Right kidney (tissue), 1 donor: ENCODE results near the gene MRPS6.

Experiments used
- DNase-seq: peaks from one replicate; pipeline ENCODE4 v3.0.0-alpha.2; 2016

Gene MRPS6

DNA sequence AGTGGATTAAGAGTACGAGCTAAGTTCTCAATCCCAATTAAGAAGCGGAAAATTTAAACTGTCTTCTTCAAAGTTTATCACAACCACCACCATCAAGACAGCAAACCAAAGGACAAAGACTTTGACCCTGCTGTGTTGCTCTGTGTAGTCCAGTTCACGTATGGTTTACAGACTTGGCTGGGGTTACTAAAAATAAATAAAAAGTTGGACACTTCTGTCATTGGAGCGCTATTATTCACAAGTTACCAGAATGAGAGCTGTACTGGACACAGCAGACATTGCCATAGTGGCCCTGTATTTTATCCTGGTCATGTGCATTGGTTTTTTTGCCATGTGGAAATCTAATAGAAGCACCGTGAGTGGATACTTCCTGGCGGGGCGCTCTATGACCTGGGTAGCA lies 21.6 kb downstream of the MRPS6 start:
- no peak for DNase-seq

DNA sequence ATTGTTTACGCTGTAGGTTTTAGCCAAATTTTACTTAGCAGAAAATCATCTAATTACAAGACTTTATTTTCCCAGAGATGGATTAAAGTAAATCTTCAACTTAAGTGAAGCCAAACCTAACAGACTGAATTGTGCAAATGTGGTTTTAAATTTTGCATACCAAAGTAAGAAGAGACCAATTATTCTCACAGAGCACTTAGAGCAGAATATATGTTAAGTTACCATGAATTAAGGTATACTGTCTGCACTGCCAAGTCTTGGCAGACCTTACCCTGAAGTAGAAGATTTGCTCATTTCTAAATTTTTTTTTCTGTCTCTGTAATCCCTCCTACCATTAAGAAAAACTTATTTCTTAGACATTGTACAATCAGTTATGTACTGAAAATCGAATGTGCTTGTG lies 24.1 kb downstream of the MRPS6 start:
- no peak for DNase-seq

DNA sequence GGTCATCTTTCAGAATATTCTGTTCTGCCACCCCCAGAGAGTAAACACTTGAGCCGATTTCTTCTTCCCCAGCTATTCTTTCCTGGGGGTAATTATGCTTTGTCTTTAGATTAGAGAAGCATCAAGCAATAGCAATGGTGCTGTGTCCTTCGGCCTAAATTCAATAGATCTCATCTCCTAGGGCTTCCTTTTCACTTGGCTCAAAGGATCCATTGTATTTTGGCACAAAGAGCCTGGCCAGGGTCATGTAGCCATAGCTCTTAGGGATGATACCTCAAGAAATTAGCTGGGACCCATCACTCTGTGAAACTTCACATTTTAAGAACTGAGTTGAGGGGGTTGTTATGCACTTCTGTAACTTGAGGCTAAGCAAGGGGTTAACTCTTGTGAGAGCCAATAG lies 27.0 kb downstream of the MRPS6 start:
- no peak for DNase-seq

DNA sequence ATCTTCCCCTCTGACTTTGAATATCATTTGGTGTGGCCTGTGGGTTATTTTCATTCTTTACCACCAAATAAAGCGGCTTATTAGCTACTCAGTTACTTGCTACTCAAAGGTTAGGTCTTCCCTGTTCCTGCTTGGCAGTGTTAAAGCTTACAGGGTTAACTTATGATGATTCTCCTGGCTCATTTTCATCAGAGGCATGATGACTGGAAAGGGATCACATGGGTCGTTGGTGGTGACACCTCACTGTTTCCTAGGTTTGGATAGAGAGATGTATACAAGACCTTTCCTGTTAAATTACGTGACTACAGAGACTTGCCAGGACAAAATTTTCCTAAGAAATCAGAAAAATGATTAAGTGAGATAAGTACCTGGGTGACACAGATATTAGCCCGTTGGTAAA lies 27.4 kb downstream of the MRPS6 start:
- DNase-seq: no peak

DNA sequence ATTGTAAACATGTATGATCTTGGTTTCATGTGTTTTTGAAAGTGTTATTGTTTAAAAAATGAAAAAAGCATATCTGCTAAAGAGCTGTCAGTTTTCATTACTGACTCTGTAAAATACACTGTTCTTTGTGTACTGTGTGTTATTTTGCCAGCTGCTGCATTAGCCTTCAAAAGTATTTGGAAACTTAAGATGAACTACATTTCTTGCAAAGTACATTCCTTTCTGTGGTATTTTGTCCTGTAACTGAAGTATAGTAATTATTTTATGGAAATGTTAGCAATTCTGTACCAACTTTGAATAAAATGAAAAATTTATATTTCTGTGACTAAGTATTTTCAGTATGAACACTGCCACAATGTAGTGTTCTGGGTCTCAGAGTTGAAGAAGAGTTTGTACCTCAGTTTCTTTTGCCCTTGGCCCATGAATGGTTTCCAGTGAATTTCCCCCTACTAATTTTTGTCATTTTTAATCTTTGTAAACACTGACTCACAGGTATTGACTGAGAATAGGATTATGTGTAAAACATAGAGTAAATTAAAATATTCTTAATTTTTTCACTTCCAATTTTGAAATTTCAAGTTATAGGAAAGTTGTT lies 32.7 kb downstream of the MRPS6 start:
- DNase-seq: no peak

DNA sequence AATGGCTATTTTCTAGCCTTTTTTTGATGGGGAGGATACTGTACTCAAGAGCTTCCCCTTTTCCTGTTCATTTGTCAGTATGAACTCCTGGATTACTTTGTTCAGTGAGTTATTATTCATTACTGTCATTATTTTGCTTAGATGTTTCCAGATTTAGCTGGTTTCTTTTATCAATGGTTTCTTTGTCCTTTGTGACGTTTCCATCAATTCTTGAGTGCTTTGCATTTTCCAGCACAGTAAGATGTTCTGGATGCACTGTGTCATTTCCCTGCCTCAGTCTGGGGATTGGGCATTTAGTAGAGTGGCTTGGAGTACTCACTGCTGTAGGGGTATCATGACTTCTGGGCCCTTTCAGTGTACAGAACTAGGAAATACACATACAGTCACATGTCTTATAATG lies 34.2 kb downstream of the MRPS6 start:
- no peak for DNase-seq

DNA sequence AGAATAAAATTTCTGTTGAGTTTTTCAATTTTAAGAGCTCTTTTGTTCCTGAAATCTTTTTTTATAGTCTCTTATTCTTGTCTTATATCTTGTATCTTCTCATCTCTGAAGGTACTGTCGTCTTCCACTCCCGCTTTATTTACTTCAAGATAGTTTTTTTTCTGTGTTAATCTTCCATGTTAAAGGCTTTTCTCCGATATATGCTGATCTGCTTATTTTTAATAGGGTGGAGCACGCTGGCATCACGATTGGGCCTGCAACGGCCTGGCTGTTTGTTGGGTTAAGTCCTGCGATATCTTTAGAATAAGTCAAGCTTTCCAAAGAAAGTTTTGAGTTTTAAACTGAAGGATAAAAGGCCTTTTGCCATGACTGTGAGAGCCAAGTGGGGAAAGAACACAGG lies 35.7 kb downstream of the MRPS6 start:
- no peak for DNase-seq

DNA sequence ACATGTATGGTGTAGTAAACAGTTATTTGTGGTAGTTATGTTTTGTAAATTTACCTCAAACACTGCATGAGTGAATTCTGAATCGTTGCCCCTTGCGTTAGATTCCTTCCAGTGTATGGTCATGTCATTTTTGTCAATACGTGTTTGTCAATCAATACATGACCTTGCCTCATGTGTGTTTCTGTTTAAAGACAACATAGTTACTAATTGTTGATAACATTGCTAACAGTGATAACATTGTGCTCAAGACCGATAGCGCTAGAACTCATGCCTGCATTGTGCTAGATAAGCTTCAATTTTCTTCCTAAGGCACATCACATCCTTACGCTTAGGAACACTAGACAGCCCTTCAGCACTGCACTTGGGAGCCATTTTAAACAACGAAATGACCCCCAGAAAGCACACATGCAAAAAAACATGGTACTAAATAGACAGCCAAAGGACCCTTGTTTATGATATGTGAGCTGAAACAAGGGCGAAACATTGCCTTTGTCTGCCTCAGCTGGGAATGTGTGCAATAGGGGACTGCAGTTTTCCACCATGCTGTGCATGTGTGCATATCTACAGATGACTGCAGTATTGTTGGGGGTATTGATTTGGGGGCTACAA lies 37.3 kb downstream of the MRPS6 start:
- no peak for DNase-seq

DNA sequence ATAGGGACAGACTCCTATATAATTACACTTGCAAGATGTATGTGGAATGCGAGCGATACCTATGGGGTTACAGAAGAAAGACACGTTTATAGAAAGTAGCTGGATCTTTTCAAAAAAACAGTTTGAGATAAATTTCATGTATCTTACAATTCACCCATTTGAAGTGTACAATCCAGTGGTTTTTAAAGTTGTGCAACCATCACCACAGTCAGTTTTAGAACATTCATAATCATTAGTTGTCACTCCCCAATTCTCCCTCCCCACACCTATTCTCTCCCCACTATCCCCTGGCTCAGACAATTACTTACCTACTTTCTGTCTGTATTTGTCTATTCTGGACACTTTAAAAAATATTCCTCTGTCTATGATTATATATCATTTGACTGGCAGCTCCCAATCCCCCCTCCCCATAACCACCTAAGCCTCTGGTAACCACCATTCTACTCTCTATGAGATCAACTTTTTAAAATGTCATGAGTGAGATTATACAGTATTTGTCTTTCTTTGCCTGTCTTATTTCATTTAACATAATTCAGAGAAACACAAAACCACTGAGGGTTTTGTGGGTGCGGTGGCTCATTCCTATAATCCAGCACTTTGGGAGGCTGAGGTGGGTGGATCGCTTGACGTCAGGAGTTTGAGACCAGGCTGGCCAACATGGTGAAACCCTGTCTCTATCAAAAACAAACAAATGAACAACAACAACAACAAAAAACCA lies 39.1 kb downstream of the MRPS6 start:
- no peak for DNase-seq

DNA sequence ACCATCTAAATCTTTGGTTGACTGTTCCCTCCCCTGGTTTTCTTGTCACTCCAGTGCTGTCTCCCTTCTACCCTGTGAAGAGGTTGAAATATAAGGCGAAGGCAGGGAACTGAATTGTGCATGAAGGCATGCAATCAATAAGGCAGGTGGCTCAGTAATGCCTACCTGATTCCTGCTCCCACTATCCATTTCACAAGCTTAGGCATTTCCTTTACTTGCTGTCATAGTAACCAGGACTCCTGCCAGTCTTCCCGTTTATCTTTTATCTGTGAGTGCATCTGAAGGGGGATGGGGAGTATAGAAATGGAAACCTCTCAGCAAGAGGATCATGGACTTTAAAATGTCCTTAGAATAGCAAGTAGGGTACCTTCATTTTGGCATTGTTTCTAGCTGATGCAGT lies 40.5 kb downstream of the MRPS6 start:
- no peak for DNase-seq

DNA sequence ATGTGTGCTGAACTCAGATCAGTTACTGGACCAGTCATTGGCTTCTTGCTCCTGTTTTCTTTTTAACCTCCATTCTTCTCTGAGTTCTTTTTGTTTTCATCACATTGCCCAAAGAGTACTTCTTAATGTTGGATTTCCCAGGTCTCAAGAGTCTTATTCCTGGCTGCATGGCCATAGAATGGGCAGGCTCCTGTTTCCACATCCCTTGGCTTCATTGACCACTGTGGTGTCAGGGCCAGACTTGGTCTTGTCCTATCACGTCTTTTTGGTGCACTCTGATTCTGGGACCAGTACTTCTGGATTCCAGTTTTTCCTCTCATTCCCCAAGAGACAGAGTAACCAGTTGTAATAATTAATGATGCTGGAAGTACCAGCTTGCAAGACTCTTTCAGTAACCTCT lies 41.8 kb downstream of the MRPS6 start:
- DNase-seq: no peak

DNA sequence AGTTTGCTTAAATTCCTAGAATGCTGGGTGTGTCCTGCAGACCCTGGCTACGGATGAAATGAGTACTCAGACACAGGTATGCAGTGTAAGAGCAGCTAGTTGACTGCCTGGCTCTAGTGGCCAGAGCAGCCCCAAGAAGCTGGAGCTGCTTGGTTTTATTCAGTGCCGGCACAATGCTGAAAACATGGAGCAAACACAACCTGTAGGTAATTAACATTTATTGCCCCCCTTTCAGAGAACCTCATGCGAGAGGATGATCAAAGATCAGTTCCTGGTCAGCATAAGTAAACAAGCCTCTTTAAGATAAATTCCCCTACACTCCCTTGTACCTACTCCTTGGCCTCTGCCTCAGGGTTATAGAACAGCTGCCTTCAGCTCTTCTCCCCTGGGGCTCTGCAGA lies 43.2 kb downstream of the MRPS6 start:
- no peak for DNase-seq

DNA sequence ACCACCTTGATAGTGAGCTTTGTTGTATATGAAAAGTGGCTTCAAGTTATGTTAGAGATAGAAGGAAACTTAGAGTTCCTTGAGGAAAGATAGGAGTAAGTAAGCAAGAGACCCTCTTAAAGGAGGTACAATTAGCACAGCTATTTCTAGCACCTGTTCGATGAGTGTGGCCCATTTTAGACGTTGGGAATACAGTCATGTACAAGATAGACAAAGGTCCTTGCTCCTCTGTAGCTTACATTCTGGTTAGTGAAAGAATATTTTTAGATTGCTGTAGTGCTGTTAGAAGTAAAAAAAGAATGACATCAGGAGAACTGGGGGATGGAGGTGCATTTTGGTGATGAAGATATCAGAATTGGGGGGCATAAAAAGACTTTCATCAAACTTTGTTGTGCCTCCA lies 47.5 kb downstream of the MRPS6 start:
- DNase-seq: no peak

DNA sequence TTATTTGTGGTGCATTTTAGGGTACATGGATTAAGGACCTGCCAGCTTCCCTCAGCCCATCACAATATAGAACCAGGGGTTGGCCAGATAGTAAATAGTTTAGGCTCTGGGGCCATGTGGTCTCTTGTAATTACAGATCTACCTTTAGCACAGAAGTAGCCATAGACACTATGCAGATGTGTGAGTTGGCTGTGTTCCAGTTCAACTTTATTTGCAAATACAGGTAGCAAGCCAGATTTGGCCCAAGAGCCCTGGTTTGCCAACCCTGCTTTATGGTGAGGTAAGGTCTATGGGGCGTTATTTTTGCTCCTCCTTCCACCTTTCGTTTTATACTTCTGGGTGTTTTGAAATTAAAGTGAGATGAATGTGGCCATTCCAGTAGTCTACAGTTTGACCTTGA lies 48.7 kb downstream of the MRPS6 start:
- no peak for DNase-seq

DNA sequence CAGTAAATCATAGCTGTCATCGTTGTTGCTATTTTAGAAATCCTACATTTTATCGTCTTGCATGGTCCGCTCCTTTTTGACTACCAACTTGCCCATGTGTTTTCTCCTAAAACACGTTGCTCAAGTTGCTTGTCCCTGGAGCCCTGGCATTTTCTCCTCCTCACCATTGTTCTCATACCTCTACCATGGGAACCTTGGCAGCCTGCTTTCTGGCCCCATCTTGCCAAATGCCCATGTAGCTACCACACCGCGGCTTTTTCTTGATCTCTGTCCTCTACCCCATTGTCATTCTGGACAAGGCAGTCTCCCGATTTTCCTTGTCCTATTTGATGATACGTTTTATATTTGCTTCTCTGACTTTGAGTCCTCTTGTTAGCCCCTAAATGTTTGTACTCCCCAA lies 50.2 kb downstream of the MRPS6 start:
- no peak for DNase-seq

DNA sequence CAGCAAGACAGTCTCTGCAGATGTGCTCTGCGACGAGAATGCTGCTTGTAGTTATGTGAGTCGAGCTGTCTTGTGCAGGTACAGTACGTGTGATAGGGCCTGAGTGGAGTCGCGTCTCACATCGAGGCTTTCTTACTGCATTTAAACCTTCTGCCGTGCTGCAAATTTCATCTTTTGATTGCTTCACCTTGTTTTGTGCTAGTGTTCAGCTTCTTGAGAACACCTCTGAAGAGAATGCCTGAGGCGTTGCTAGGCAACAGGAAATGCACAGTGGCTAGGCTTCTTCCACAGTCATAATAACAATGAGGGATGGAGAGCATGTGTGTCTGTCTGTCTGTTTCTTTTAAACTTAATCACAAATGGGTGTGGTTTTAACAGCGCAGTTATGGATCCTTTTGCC lies 52.9 kb downstream of the MRPS6 start:
- DNase-seq: no peak

DNA sequence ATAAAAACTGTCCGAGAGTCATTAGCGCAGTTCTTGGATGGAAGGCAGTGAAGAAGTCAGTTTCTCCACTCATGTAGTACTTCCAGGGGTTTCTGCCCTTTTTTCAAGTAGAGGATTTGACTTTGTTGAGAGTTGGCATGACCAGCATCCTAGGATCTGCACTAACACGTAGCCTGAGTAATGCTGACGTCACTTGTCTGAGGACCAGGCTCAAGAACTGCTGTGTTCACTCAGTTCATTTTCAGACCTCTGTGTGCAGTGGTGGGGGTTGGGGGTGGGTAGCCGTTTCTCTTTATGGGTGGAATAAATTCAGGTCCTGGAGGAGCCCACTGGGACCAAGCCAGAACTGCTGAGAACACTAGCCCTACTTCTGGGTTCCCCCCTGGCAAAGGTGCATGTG lies 53.3 kb downstream of the MRPS6 start:
- DNase-seq: no peak

DNA sequence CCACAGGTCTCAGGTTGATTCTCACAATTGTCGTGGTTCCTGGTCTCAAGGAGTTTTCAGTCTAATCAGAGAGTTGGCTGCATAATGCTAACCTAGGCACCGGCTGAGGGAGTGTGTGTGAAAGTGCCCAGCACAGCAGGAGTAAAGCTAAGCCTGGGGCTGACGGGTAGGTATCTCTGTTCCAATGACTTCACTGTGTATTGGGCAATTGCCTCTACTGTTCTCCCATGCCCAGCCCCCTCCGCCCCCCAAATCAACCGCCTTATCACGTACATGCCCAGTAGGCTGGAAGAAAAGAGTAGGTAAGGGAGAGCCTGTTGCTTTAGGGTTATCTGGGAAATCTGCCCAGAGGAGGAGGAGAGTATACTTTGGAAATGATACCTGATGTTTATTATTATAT lies 54.7 kb downstream of the MRPS6 start:
- no peak for DNase-seq

DNA sequence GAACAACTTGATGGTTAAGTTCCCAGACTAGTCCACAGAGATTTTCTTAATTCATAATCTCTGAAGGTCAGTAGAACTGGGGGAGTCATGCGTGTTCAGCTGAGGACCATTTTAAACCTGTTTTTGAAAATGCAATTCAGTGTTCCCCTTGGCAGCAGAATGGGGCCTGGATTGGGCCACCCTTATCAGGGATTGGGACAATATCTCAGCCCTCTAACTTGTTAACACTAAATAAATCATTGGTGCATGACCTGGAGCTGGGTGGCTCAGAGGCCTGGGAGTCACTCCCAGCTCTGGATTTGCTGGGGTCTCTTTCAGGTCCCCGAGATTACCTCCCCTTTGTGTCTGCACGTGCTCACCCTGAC lies 55.3 kb downstream of the MRPS6 start:
- no peak for DNase-seq

DNA sequence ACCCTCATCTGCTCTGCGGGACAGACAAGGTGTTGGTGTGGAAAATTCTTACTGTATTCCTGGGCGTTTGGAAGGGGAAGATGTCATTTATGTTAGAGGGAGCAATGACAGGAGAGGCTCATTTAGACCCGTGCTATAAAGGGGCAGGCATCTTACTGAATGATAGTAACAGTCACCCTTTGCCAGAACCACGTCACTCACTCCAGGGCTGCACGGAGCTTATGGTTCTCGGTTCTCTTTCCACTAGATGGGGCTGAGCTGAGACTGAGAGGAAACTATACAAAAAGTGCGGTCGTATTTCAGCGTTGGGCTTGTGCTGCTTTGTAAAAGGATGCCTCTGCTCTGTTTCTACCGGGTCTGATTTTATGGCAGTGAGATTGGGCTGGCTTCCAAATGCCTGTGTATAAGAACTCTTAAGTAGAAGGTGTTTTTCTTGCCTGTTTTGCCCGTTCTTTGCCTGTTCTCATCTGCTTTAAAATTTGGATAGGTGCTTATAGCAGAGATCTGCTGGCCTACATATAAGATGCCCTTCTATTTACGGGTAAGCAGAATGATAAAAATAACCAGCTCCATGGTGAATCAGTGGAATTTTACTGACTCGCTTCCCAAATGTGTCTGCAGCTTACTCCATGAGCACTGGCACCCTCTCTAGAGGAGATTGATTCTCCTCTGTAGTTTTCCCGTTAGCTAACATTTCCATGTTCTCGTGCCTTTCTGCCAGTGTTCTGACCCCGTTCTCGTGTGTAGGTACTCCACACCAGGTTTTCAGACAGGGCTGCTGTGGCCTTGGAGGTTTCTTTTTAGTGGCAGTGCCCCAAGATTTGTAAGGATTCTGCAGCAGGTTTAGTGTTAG lies 55.9 kb downstream of the MRPS6 start:
- DNase-seq: peak; percentile 37

DNA sequence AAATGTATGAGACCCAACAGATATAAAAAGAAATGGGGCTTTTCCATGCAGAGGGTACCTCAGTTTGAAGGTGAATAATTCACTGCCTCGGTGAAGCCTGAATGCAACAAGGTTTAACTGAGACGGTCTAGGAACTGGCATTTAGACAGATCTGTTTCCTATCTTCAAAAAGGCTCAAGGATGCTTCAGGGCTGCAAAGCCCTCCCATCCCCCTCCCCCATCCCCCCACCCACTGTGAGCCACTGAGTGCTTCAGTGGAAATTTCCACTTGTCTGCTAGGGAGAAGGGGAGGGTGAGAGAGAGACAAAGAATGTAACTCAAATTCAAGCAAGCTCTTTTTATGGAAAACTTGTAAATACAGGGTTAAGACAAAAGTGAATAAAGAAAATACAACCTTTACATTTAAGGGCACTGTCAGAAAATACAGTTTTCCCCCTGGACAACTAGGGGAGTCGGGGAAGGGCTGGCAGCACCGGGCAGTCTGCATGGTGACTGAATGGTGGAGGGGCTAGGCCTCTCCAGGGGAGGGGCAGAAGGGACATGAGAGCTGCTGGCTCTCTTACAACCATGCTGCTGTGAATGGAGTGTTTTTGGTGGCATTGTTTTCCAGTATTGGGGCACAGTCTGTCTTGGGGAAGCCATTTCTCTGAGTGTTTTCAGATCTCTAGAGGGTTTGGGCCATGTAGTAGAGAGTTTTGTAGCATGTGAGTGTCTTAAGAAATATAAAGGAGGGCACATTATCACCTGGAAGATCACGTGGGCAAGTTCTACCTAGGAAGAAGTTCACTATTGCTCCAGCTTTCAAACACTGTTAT lies 56.7 kb downstream of the MRPS6 start:
- DNase-seq: no peak

DNA sequence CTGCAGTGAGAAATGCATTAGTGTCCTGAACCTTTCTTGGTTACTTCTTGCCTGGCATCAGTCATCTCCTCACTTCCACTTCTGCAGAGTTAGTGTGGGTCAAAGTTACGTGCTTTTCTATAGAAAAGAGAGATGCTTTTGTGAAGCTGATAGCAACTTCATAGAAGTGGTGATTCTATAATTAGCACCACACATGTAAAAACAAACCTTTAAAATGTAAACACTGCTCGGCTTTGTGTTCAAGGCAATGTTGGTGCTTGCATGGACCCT lies 57.3 kb downstream of the MRPS6 start:
- DNase-seq: no peak

DNA sequence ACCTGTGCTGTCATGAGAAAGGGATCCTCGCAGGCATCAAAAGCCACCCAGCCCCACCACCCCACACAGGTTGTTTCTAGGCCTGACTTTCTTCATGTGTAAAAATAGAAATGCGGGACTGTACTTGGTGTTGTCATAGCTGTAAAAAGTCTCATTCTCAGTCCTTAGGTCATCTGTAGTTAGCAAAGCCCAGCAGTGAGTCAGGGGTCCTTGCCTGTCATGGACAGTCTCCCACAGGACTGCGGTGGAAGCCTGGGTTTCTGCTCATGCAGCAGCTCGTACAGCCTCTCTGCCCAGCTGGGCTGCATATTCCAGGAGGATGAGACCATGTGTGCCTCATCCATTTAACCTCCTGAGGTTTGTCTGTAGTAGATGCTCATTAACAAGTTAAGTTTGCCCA lies 58.2 kb downstream of the MRPS6 start:
- DNase-seq: no peak
